ENCODE measurements around the gene SLC9C1. TPM values are rescaled to one million over a fixed set of nuclear protein-coding genes. Genes with fewer than 3 reads are reported as not detected.

SLC9C1 gene
- total and polyA plus RNA-seq, 9 of the 15 experiments (the other 6 are each of a cell fraction or from before 2014, with no cell fraction given): not detected

- WGBS (ENCODE audit: insufficient coverage, low coverage, missing lambda C conversion rate): 0% methylated on average over 6 of the region's 6 CpGs
- Histone ChIP-seq H3K4me3 (no peak overlapping the region), H4K20me1 (replicated peaks; ENCODE audit: control insufficient read depth, insufficient read depth, low read length) (no peaks in the 10 kb centered on the region), H3K9me1 (ENCODE audit: control insufficient read depth, insufficient read depth, low read length) (no peaks in the 10 kb centered on the region), H3K4me1 (replicated peaks in 1 of 2; ENCODE audit: control insufficient read depth in 2 of 2, insufficient read depth in 2 of 2, low read length in 2 of 2) (peaks cover 0 to 6% of the 10 kb centered on the region in 2 experiments; a peak in 2 of 5 replicates), H3K27ac (ENCODE audit: extremely low read depth, low read depth, low read length) (no peak overlapping the region), H3K79me2 (ENCODE audit: control insufficient read depth, insufficient read depth, low read length) (no peaks in the 10 kb centered on the region), H3K9me3 (replicated peaks; ENCODE audit: control insufficient read depth, insufficient read depth, low read depth, low read length) (no peaks in the 10 kb centered on the region), H3K36me3 (ENCODE audit: control insufficient read depth, insufficient read depth, low read length) (no peaks in the 10 kb centered on the region), H3K9ac (ENCODE audit: insufficient read depth in 1 of 2, low read depth in 2 of 2, low read length in 2 of 2) (no peak overlapping the region), H2AFZ (ENCODE audit: low read depth, low read length) (no peak overlapping the region), H3K27me3 (ENCODE audit: control insufficient read depth in 2 of 2, insufficient read depth in 2 of 2, low read length in 2 of 2) (peaks cover 3 to 11% of the 10 kb centered on the region in 2 experiments; a peak in 4 of 5 replicates), H3K4me2 (ENCODE audit: insufficient read depth, low read length) (no peak overlapping the region)
- TF ChIP-seq, protein P1, sequence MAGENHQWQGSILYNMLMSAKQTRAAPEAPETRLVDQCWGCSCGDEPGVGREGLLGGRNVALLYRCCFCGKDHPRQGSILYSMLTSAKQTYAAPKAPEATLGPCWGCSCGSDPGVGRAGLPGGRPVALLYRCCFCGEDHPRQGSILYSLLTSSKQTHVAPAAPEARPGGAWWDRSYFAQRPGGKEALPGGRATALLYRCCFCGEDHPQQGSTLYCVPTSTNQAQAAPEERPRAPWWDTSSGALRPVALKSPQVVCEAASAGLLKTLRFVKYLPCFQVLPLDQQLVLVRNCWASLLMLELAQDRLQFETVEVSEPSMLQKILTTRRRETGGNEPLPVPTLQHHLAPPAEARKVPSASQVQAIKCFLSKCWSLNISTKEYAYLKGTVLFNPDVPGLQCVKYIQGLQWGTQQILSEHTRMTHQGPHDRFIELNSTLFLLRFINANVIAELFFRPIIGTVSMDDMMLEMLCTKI (IDR thresholded peaks at IDR 0.05; ENCODE audit: partially characterized antibody): no peak
- TF ChIP-seq KDM1A (IDR thresholded peaks at IDR 0.05) (no peak), RFX1 (IDR thresholded peaks at IDR 0.05) (no peak), CTBP1 (IDR thresholded peaks at IDR 0.05; ENCODE audit: borderline replicate concordance) (no peak)
- no TSS peak for BruUV-seq (replicated peaks)
- POLR2A ChIA-PET: no interaction called here
- DNase-seq (ENCODE audit: extremely low read depth in 1 of 4, low spot score in 3 of 4) (no peak), ATAC-seq (no peak), FAIRE-seq (no peak)
- intact Hi-C loops (cut with micrococcal nuclease) (no loop called here), in situ Hi-C loops (cut with MboI) (no loop called here)
- CTCF ChIA-PET (ENCODE audit: low intra/inter-chr PET ratio): no interaction called here
These were observed 40.8 kb upstream of the SLC9C1 start for GRCh38 chr3:112334691-112335433.
